Calu3 (cell line): Measurements from ENCODE around the gene ADM. TPM values are rescaled to one million over a fixed set of nuclear protein-coding genes. Genes with fewer than 3 reads are reported as not detected.

Source experiments
- BruUV-seq: library from RNA; stranded (reverse); fragments of 400-500 nt; replicated peaks from 2 replicates; lab custom pipeline; 2021; lab: Mats Ljungman, UMichigan
- CTCF ChIA-PET: fragments of 300-600 bp; sonication (Branson Sonifier 250); formaldehyde crosslinking; loops from one replicate; lab custom pipeline; 2022; ENCODE audit warnings: antibody characterized with exemption; lab: Charles Lee
- DNase-seq: peaks from one replicate; pipeline ENCODE4 v3.0.0; 2022
- H3K27ac Mint-ChIP-seq: one replicate; pipeline ENCODE4 v1.8.0; 2022; ENCODE audit warnings: mixed read lengths; ENCODE audit not compliant: unreplicated experiment
- H3K27me3 Mint-ChIP-seq: one replicate; pipeline ENCODE4 v1.8.0; 2022; ENCODE audit warnings: mixed read lengths; ENCODE audit not compliant: unreplicated experiment
- H3K36me3 Mint-ChIP-seq: one replicate; pipeline ENCODE4 v1.8.0; 2022; ENCODE audit warnings: mild to moderate bottlenecking, moderate library complexity, mixed read lengths; ENCODE audit not compliant: insufficient read depth, unreplicated experiment
- H3K4me1 Mint-ChIP-seq: one replicate; pipeline ENCODE4 v1.8.0; 2022; ENCODE audit warnings: mild to moderate bottlenecking, low read depth, mixed read lengths; ENCODE audit not compliant: unreplicated experiment
- H3K4me3 Mint-ChIP-seq: one replicate; pipeline ENCODE4 v1.8.0; 2022; ENCODE audit warnings: mild to moderate bottlenecking, low read depth, moderate library complexity, mixed read lengths; ENCODE audit not compliant: unreplicated experiment
- H3K9me3 Mint-ChIP-seq: one replicate; pipeline ENCODE4 v1.8.0; 2022; ENCODE audit warnings: low read depth, mixed read lengths; ENCODE audit not compliant: unreplicated experiment
- intact Hi-C: fragments of 100-400 bp; cut with micrococcal nuclease; formaldehyde crosslinking; loops from one replicate; pipeline ENCODE4 v1.10.0; 2022; ENCODE audit not compliant: unreplicated experiment
- total RNA-seq: library from RNA; stranded (reverse); gene quantifications from 2 replicates; pipeline ENCODE4 v1.2.3, GENCODE V29; 2022
- TF ChIP-seq, protein P1 (sequence below): fragments of 200-600 bp; IDR thresholded peaks from one replicate; pipeline ENCODE4 v1.8.0; 2022; ENCODE audit warnings: antibody characterized with exemption; ENCODE audit not compliant: unreplicated experiment

ADM gene
- total RNA-seq, 1 experiment from 2014 or later = 2.0 TPM

DNA sequence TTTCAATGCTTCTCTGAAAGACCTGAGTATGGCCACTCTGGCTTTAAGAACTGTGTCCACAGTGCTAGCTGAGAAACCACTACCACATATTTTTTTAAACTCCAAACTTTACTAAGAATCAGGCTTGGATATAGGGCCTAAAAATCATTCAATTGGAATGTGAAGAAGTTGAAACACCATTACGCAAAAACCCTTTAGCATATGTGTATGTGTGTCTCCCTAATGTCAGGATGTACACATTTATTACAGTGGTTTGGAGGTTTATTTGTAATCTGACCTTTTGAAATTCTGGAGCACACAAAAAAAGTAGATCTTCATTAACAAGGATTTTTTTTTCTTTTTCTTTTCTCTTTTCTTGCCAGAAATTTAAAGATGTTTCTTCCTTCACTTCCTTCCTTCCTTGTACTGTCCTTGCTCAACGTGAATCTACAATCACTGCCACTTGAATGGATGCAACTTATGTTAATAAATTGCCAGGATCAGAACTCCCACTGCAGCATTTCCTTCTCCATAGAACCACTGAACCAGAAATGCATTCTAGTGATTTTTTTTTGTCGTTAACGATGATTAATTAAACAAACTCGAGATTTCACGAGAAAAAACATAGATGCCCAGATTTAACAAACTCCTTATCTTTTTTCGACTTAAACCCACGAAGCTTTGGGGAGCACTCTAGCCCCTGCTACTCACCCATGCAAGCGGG, 3.1 kb upstream of the ADM start:
- peaks cover 45% of the 10 kb centered on the region for H3K36me3 Mint-ChIP-seq
- H3K27ac Mint-ChIP-seq = peak overlapping the region; percentile 1
- intact Hi-C loops = loop anchor here (10.0 kb wide), 1 partner anchor 307 kb away; no protein-coding TSS in a partner anchor

DNA sequence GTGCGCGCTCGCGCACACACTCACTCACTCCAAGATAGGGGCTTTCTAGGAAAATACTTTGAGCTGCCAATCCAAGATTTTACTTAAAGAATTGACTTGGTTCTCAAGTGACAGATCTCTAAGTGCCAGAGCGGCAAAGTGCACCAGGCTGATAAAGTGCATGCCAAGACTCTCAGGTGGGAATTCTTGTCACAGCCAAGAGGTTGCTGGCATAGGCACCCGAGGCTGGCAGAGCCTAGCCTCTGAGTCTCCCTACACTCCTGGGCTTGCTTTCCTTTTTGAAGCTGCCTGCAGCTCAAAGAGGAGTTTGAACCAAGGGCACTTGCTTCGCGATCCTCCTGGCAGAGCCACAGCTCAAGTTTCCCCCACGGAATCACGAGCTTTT, 2.5 kb upstream of the ADM start:
- BruUV-seq = no TSS peak
- intact Hi-C loops = loop anchor here (10.0 kb wide), 1 partner anchor 308 kb away; no protein-coding TSS in a partner anchor
- H3K9me3 Mint-ChIP-seq = no peaks in the 10 kb centered on the region
- H3K4me1 Mint-ChIP-seq = peaks cover 26% of the 10 kb centered on the region
- DNase-seq = no peak
- TF ChIP-seq, protein P1, sequence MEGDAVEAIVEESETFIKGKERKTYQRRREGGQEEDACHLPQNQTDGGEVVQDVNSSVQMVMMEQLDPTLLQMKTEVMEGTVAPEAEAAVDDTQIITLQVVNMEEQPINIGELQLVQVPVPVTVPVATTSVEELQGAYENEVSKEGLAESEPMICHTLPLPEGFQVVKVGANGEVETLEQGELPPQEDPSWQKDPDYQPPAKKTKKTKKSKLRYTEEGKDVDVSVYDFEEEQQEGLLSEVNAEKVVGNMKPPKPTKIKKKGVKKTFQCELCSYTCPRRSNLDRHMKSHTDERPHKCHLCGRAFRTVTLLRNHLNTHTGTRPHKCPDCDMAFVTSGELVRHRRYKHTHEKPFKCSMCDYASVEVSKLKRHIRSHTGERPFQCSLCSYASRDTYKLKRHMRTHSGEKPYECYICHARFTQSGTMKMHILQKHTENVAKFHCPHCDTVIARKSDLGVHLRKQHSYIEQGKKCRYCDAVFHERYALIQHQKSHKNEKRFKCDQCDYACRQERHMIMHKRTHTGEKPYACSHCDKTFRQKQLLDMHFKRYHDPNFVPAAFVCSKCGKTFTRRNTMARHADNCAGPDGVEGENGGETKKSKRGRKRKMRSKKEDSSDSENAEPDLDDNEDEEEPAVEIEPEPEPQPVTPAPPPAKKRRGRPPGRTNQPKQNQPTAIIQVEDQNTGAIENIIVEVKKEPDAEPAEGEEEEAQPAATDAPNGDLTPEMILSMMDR = no peak
- CTCF ChIA-PET = interaction anchor here (2.7 kb wide), 1 partner anchor 64 kb away, joined by 11 read pairs; no protein-coding TSS in a partner anchor
- peak overlapping the region; percentile 1 for H3K27ac Mint-ChIP-seq
- H3K36me3 Mint-ChIP-seq = peaks cover 51% of the 10 kb centered on the region
- H3K27me3 Mint-ChIP-seq = no peaks in the 10 kb centered on the region
- peak overlapping the region; percentile 82 for H3K4me3 Mint-ChIP-seq

More for the DNA sequence above, 3.1 kb upstream of the ADM start:
- peaks cover 21% of the 10 kb centered on the region for H3K4me1 Mint-ChIP-seq
- DNase-seq = no peak
- no TSS peak for BruUV-seq
- peaks cover 2% of the 10 kb centered on the region for H3K27me3 Mint-ChIP-seq
- TF ChIP-seq, protein P1 = no peak
- CTCF ChIA-PET = no interaction called here
- no peaks in the 10 kb centered on the region for H3K9me3 Mint-ChIP-seq
- H3K4me3 Mint-ChIP-seq = peak overlapping the region; percentile 82

DNA sequence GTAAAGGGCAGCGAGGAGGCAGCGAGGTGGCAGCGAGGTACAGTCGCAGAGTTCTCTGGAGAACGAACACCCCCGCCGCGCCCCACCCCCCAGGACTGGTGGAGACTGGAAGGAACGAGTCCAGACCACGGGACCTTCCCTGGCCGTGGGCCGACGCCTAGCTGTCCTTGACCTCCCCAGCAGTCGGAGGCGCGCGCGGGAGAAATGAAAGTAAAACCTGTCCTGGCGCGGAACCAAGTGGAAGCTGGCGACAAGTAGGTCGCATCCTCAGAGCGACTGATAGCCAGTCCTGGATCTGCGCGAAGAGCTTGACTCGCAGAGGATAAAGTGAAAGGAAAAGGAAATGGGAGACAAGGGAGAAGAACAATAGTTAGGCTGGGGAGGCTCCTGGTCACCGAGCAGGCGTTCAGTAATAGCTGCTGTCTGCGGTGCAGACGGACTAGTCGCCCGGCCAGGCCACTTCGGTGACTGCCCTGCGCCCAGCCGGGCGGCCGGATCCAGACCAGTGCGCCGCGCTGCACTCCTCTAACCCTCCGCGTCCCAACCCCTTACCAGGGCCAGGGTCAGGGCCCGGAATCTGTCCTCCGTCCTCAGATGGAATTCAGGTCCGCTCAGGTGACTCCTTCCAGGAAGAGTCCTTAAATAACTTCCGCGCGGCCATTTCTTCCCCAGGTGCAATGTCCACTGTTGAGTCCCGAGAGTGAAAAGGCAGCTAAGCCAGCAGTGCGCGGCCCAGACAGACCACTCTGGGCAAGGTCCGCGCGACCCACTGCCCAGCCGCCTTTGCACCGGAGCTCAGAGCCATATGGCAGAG, 1.9 kb upstream of the ADM start:
- H3K4me3 Mint-ChIP-seq = peak overlapping the region; percentile 82
- CTCF ChIA-PET = interaction anchor here (1.2 to 2.7 kb wide), 5 partner anchors 12 to 330 kb away, joined by 3 to 11 read pairs (median 5); no protein-coding TSS in a partner anchor
- BruUV-seq = TSS peak; percentile 65
- H3K36me3 Mint-ChIP-seq = peaks cover 57% of the 10 kb centered on the region
- H3K27ac Mint-ChIP-seq = peak overlapping the region; percentile 19
- peaks cover 28% of the 10 kb centered on the region for H3K4me1 Mint-ChIP-seq
- H3K9me3 Mint-ChIP-seq = no peaks in the 10 kb centered on the region
- peak; percentile 66 for DNase-seq
- H3K27me3 Mint-ChIP-seq = no peaks in the 10 kb centered on the region
- TF ChIP-seq, protein P1 = peak; percentile 13
- intact Hi-C loops = loop anchor here (10.0 kb wide), 1 partner anchor 308 kb away; no protein-coding TSS in a partner anchor

DNA sequence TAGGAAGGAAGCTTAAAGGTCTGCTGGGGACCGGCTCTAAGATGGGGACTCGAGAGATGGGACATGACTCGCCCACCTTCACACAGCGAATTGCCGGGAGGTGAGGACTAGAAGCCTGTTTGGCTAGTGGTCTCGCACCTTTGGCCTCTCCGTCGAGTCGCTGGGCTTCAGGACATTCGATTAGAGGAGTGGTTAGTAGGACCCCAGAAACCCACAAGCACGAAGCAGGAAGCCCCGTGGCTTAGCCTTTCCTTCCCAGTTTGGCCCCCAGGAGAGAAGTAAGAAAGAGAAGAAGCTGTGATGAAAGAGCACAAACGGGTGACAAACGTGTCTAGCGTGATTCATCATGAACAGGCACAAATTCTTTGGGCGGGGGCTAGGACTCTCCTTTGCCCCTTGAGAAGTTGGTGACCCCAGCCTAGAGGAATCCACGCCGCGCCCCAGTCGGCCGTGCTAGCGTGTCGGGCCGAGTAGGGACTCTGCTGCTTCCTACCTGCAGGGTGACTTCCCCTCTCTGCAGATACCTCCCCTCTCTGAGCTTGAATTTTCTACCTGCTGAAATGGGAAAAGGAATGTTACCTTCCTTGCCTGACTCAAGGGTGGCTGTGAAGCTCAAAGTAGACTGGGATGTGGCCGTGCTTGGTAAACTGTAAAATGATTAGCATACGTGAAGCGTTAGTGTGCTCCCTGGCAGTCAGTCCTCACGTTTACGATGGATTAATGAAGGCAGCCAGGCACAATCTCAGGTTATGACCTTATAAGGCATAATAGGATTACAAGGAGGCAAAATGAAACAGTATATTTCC, 1.1 kb upstream of the ADM start:
- H3K4me1 Mint-ChIP-seq = peaks cover 36% of the 10 kb centered on the region
- intact Hi-C loops = loop anchor here (10.0 kb wide), 1 partner anchor 309 kb away; no protein-coding TSS in a partner anchor
- CTCF ChIA-PET = interaction anchor here (0.6 to 2.7 kb wide), 11 partner anchors 9 to 544 kb away, joined by 3 to 11 read pairs (median 4); no protein-coding TSS in a partner anchor
- peaks cover 62% of the 10 kb centered on the region for H3K36me3 Mint-ChIP-seq
- H3K9me3 Mint-ChIP-seq = no peaks in the 10 kb centered on the region
- H3K27ac Mint-ChIP-seq = peak overlapping the region; percentile 19
- no TSS peak for BruUV-seq
- TF ChIP-seq, protein P1 = no peak
- peak; percentile 38 for DNase-seq
- H3K27me3 Mint-ChIP-seq = no peaks in the 10 kb centered on the region
- peak overlapping the region; percentile 82 for H3K4me3 Mint-ChIP-seq
